K562 (cell line): Measurements from ENCODE around the gene LTA. TPM values are rescaled to one million over a fixed set of nuclear protein-coding genes. Genes with fewer than 3 reads are reported as not detected.

ENCODE experiments used
- HMGN3 ChIP-seq: IDR thresholded peaks from 2 replicates; pipeline ENCODE4 v1.6.1; 2011; ENCODE audit warnings: borderline replicate concordance, low read depth, mild to moderate bottlenecking, mixed read lengths, low read length; ENCODE audit not compliant: insufficient read length; ENCODE audit errors: extremely low read depth
- KDM2B ChIP-seq: fragments of 250-450 bp; sonication (Bioruptor Pico); IDR thresholded peaks from 2 replicates; pipeline ENCODE4 v1.8.0; 2021; ENCODE audit warnings: mild to moderate bottlenecking, moderate library complexity
- SAP30 ChIP-seq: fragments of 200-600 bp; sonication (generic); IDR thresholded peaks from 2 replicates; pipeline ENCODE4 v1.6.1; 2012; ENCODE audit warnings: borderline replicate concordance, low read depth, mild to moderate bottlenecking, moderate library complexity, low read length, control low read depth, inconsistent platforms; ENCODE audit not compliant: insufficient read depth, poor library complexity, severe bottlenecking
- ZKSCAN1 ChIP-seq: fragments of 150-350 bp; IDR thresholded peaks from 2 replicates; pipeline ENCODE4 v1.6.1; 2016; ENCODE audit warnings: low read depth, low read length
- polyA plus RNA-seq, 8 experiments: library from polyadenylated mRNA; depleted of rRNA in 4 of 8; stranded (reverse) in 5 of 8; unstranded in 3 of 8; fragments of >200 nt; fragmentation: Nextera tagmentation in 2 of 8; fragmentation: Illumina TruSeq in 1 of 8; extraction: Ambion mirVana in 2 of 8; extraction: Trizol in 1 of 8; gene quantifications; 2 replicates each; pipeline versions ENCODE4 v1.2.1 to v1.2.3, GENCODE V29; 2011 to 2014; ENCODE audit warnings: inconsistent platforms in 1 of 8, missing spikeins in 1 of 8
- total RNA-seq, 7 experiments: library from RNA; depleted of rRNA in 6 of 7; stranded (reverse); fragments of >200 nt in 6 of 7; fragmentation: Illumina TruSeq in 2 of 7; extraction: Trizol in 2 of 7; gene quantifications; 2 replicates each; pipeline versions ENCODE4 v1.2.1 to v1.2.3, GENCODE V29; 2011 to 2021; ENCODE audit warnings: low replicate concordance in 1 of 7
- TF ChIP-seq, protein P1 (sequence below): sonication (generic); formaldehyde crosslinking; IDR thresholded peaks from 2 replicates; pipeline ENCODE4 v1.8.0; 2022; ENCODE audit warnings: mild to moderate bottlenecking, missing genetic modification reagents

Gene LTA
- total and polyA plus RNA-seq, 9 of the 15 experiments (the other 6 are each of a cell fraction or from before 2014, with no cell fraction given), result 0.80 TPM; not detected in 8

DNA sequence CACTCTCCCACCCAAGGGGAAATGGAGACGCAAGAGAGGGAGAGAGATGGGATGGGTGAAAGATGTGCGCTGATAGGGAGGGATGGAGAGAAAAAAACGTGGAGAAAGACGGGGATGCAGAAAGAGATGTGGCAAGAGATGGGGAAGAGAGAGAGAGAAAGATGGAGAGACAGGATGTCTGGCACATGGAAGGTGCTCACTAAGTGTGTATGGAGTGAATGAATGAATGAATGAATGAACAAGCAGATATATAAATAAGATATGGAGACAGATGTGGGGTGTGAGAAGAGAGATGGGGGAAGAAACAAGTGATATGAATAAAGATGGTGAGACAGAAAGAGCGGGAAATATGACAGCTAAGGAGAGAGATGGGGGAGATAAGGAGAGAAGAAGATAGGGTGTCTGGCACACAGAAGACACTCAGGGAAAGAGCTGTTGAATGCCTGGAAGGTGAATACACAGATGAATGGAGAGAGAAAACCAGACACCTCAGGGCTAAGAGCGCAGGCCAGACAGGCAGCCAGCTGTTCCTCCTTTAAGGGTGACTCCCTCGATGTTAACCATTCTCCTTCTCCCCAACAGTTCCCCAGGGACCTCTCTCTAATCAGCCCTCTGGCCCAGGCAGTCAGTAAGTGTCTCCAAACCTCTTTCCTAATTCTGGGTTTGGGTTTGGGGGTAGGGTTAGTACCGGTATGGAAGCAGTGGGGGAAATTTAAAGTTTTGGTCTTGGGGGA, 4.0 kb downstream of the LTA start (continued):
- TF ChIP-seq KDM2B (CRISPR knock-in tag), result no peak
- no peak for TF ChIP-seq HMGN3
- TF ChIP-seq ZKSCAN1, result no peak
- TF ChIP-seq, protein P1, sequence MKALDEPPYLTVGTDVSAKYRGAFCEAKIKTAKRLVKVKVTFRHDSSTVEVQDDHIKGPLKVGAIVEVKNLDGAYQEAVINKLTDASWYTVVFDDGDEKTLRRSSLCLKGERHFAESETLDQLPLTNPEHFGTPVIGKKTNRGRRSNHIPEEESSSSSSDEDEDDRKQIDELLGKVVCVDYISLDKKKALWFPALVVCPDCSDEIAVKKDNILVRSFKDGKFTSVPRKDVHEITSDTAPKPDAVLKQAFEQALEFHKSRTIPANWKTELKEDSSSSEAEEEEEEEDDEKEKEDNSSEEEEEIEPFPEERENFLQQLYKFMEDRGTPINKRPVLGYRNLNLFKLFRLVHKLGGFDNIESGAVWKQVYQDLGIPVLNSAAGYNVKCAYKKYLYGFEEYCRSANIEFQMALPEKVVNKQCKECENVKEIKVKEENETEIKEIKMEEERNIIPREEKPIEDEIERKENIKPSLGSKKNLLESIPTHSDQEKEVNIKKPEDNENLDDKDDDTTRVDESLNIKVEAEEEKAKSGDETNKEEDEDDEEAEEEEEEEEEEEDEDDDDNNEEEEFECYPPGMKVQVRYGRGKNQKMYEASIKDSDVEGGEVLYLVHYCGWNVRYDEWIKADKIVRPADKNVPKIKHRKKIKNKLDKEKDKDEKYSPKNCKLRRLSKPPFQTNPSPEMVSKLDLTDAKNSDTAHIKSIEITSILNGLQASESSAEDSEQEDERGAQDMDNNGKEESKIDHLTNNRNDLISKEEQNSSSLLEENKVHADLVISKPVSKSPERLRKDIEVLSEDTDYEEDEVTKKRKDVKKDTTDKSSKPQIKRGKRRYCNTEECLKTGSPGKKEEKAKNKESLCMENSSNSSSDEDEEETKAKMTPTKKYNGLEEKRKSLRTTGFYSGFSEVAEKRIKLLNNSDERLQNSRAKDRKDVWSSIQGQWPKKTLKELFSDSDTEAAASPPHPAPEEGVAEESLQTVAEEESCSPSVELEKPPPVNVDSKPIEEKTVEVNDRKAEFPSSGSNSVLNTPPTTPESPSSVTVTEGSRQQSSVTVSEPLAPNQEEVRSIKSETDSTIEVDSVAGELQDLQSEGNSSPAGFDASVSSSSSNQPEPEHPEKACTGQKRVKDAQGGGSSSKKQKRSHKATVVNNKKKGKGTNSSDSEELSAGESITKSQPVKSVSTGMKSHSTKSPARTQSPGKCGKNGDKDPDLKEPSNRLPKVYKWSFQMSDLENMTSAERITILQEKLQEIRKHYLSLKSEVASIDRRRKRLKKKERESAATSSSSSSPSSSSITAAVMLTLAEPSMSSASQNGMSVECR (CRISPR knock-in tag), result no peak
- TF ChIP-seq SAP30, result no peak
